ENCODE measurements around the gene HSPA12B.

DNA sequence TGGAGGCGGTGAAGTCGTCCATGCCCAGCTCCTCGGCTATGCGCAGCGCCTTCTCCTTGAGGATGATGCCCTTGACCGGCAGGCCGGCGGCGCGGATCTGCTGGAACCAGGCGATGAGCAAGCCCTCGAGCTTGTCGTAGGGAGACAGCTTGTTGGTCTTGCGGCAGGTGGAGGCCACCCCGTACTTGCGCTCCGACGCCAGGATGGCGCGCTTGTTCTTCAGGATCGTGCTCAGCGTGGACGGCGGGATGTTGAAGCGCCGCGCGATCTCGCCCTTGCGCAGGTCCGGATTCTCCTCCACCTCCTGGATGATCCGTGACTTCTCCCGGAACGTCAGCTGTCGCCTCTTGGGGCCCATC lies 53.6 kb downstream of the HSPA12B start:
- TF ChIP-seq FOSL2 (IDR thresholded peaks at IDR 0.05; ENCODE audit: borderline replicate concordance, low read depth): no peak
- TF ChIP-seq RAD21 (IDR thresholded peaks at IDR 0.05; ENCODE audit: low read length): no peak
- TF ChIP-seq YY1 (IDR thresholded peaks at IDR 0.05; ENCODE audit: low read depth): no peak
- TF ChIP-seq, protein P1, sequence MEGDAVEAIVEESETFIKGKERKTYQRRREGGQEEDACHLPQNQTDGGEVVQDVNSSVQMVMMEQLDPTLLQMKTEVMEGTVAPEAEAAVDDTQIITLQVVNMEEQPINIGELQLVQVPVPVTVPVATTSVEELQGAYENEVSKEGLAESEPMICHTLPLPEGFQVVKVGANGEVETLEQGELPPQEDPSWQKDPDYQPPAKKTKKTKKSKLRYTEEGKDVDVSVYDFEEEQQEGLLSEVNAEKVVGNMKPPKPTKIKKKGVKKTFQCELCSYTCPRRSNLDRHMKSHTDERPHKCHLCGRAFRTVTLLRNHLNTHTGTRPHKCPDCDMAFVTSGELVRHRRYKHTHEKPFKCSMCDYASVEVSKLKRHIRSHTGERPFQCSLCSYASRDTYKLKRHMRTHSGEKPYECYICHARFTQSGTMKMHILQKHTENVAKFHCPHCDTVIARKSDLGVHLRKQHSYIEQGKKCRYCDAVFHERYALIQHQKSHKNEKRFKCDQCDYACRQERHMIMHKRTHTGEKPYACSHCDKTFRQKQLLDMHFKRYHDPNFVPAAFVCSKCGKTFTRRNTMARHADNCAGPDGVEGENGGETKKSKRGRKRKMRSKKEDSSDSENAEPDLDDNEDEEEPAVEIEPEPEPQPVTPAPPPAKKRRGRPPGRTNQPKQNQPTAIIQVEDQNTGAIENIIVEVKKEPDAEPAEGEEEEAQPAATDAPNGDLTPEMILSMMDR (IDR thresholded peaks at IDR 0.05): no peak
- TF ChIP-seq FOXM1 (IDR thresholded peaks at IDR 0.05; ENCODE audit: low read depth): no peak
- no peak for TF ChIP-seq GABPA (IDR thresholded peaks at IDR 0.05; ENCODE audit: low read depth)
- TF ChIP-seq MXI1 (IDR thresholded peaks at IDR 0.05; ENCODE audit: low read depth, low read length): peak; percentile 50; the same call in 1 of the 2 replicates
- no peak for TF ChIP-seq REST (IDR thresholded peaks at IDR 0.05; ENCODE audit: low read depth, low read length)
- no peak for TF ChIP-seq NFIC (IDR thresholded peaks at IDR 0.05; ENCODE audit: borderline replicate concordance)
- no peak for TF ChIP-seq SMC3 (IDR thresholded peaks at IDR 0.05; ENCODE audit: low read depth, low read length)
